CD14-positive monocyte (primary cell): ENCODE data around the gene DACT3. TPM values are rescaled to one million over a fixed set of nuclear protein-coding genes. Genes with fewer than 3 reads are reported as not detected.

Source experiments
- DNase-seq, 3 donors: peaks; one replicate each; pipeline ENCODE4 v3.0.0-alpha.2; 2011 to 2022
- H2AFZ ChIP-seq: 2 replicates; pipeline ENCODE4 v1.6.0; 2012; ENCODE audit warnings: mild to moderate bottlenecking, low read depth, low read length, inconsistent platforms; ENCODE audit not compliant: insufficient read depth, poor library complexity, severe bottlenecking
- H3K27ac ChIP-seq, 2 donors: 1 replicate in 1 of 2; 2 replicates in 1 of 2; pipeline ENCODE4 v1.5.1; 2012 to 2013; ENCODE audit warnings: low read length in 2 of 2, control low read depth in 1 of 2, inconsistent platforms in 1 of 2, low read depth in 1 of 2, mild to moderate bottlenecking in 1 of 2
- H3K27me3 ChIP-seq, 2 donors: one replicate each; pipeline versions ENCODE4 v1.6.0 to v1.6.1; 2011 to 2013; ENCODE audit warnings: low read length in 2 of 2; ENCODE audit not compliant: control insufficient read depth in 2 of 2, insufficient read depth in 2 of 2
- H3K36me3 ChIP-seq, 2 donors: replicated peaks in 1 of 2; 1 replicate in 1 of 2; 2 replicates in 1 of 2; pipeline versions ENCODE4 v1.5.1 to v1.6.1; 2012 to 2013; ENCODE audit warnings: low read length in 2 of 2, control low read depth in 1 of 2, inconsistent platforms in 1 of 2, mild to moderate bottlenecking in 1 of 2; ENCODE audit not compliant: insufficient read depth in 2 of 2, control insufficient read depth in 1 of 2
- H3K4me1 ChIP-seq, 2 donors: 1 replicate in 1 of 2; 2 replicates in 1 of 2; pipeline versions ENCODE4 v1.5.1 to v1.6.1; 2012 to 2013; ENCODE audit warnings: low read length in 2 of 2, control low read depth in 1 of 2, inconsistent platforms in 1 of 2, mild to moderate bottlenecking in 1 of 2, moderate library complexity in 1 of 2; ENCODE audit not compliant: insufficient read depth in 2 of 2, control insufficient read depth in 1 of 2
- H3K4me2 ChIP-seq: replicated peaks from 2 replicates; pipeline ENCODE3; 2012; ENCODE audit warnings: low read length, moderate library complexity, mild to moderate bottlenecking; ENCODE audit not compliant: poor library complexity, severe bottlenecking; ENCODE audit errors: extremely low read depth
- H3K4me3 ChIP-seq, 3 experiments: fragments of 200-600 bp in 1 of 3; sonication (generic) in 1 of 3; replicated peaks in 1 of 3; 1 replicate in 2 of 3; 2 replicates in 1 of 3; pipeline ENCODE4 v1.5.1; 2011 to 2013; ENCODE audit warnings: low read length in 3 of 3, mild to moderate bottlenecking in 3 of 3, control low read depth in 2 of 3, low read depth in 2 of 3, inconsistent platforms in 1 of 3, moderate library complexity in 1 of 3
- H3K79me2 ChIP-seq: 2 replicates; pipeline ENCODE4 v1.6.0; 2012; ENCODE audit warnings: mild to moderate bottlenecking, control low read depth, inconsistent platforms, low read length, moderate library complexity; ENCODE audit not compliant: insufficient read depth
- H3K9ac ChIP-seq: 2 replicates; pipeline ENCODE4 v1.6.0; 2017; ENCODE audit warnings: low read length, mild to moderate bottlenecking; ENCODE audit not compliant: insufficient read depth, poor library complexity, severe bottlenecking
- H3K9me3 ChIP-seq, 2 donors: replicated peaks in 1 of 2; 1 replicate in 1 of 2; 2 replicates in 1 of 2; pipeline versions ENCODE4 v1.5.1 to v1.6.1; 2012 to 2013; ENCODE audit warnings: low read length in 2 of 2, control low read depth in 1 of 2; ENCODE audit not compliant: control insufficient read depth in 1 of 2, insufficient read depth in 1 of 2
- H4K20me1 ChIP-seq: 2 replicates; pipeline ENCODE4 v1.6.0; 2012; ENCODE audit warnings: mild to moderate bottlenecking, low read length, control low read depth, moderate library complexity; ENCODE audit not compliant: insufficient read depth
- H3K27ac Mint-ChIP-seq, 7 donors: one replicate each; pipeline ENCODE4 v1.8.0; 2020; ENCODE audit warnings: mild to moderate bottlenecking in 7 of 7, mixed read lengths in 7 of 7, moderate library complexity in 6 of 7, inconsistent platforms in 2 of 7
- H3K27me3 Mint-ChIP-seq, 3 donors: one replicate each; pipeline ENCODE4 v1.8.0; 2021 to 2022; ENCODE audit warnings: low read depth in 3 of 3, mild to moderate bottlenecking in 3 of 3, mixed read lengths in 3 of 3, moderate library complexity in 3 of 3, inconsistent platforms in 1 of 3
- H3K36me3 Mint-ChIP-seq, 2 donors: one replicate each; pipeline ENCODE4 v1.8.0; 2020; ENCODE audit warnings: mixed read lengths in 2 of 2, inconsistent platforms in 1 of 2, mild to moderate bottlenecking in 1 of 2
- H3K4me1 Mint-ChIP-seq: one replicate; pipeline ENCODE4 v1.8.0; 2020; ENCODE audit warnings: mild to moderate bottlenecking, mixed read lengths
- H3K4me3 Mint-ChIP-seq, 2 donors: one replicate each; pipeline ENCODE4 v1.8.0; 2020; ENCODE audit warnings: mild to moderate bottlenecking in 2 of 2, mixed read lengths in 2 of 2, moderate library complexity in 1 of 2
- H3K9me3 Mint-ChIP-seq, 7 donors: one replicate each; pipeline ENCODE4 v1.8.0; 2020 to 2022; ENCODE audit warnings: mixed read lengths in 7 of 7, mild to moderate bottlenecking in 6 of 7, moderate library complexity in 6 of 7, inconsistent platforms in 2 of 7
- CTCF ChIP-seq: fragments of 200-600 bp; IDR thresholded peaks from one replicate; pipeline ENCODE4 v1.8.0; 2022; ENCODE audit warnings: antibody characterized with exemption, mild to moderate bottlenecking
- WGBS: methylation state at CpG from one replicate; pipeline ENCODE4 v1.1.5; 2013; ENCODE audit warnings: missing lambda C conversion rate; ENCODE audit not compliant: insufficient coverage; 5-methylcytosine and 5-hydroxymethylcytosine counted together
- intact Hi-C, 2 donors: fragments of 100-400 bp; cut with micrococcal nuclease; formaldehyde crosslinking; loops; one replicate each; pipeline versions ENCODE4 v1.15.0 to v1.15.1; 2023
- polyA plus RNA-seq, 3 donors: library from polyadenylated mRNA; depleted of rRNA in 1 of 3; unstranded in 2 of 3; stranded (reverse) in 1 of 3; fragments of 300-500 nt in 2 of 3; fragments of >200 nt in 1 of 3; fragmentation: Illumina TruSeq in 2 of 3; gene quantifications; 1 replicate in 2 of 3; 2 replicates in 1 of 3; pipeline ENCODE4 v1.2.3, GENCODE V29; 2012 to 2021

The DACT3 gene
- polyA plus RNA-seq, 3 donors: 0.05 to 0.23 (median 0.09) TPM

- no peak overlapping the region for H3K27ac Mint-ChIP-seq
- Histone ChIP-seq H3K36me3 (peaks cover 85 to 98% of the 10 kb centered on the region in 2 donors), H3K4me1 (peaks cover 0 to 2% of the 10 kb centered on the region in 2 donors), H3K27me3 (no peaks in the 10 kb centered on the region), H4K20me1 (no peaks in the 10 kb centered on the region), H3K4me2 (no peak overlapping the region), H3K9me3 (peaks cover 0 to 4% of the 10 kb centered on the region in 2 donors), H3K27ac (no peak overlapping the region), H3K79me2 (no peaks in the 10 kb centered on the region), H2AFZ (no peak overlapping the region), H3K9ac (no peak overlapping the region), H3K4me3 (no peak overlapping the region)
- 93% methylated on average over 2 of the region's 4 CpGs for WGBS
- intact Hi-C loops: no loop called here
- DNase-seq: no peak
- H3K9me3 Mint-ChIP-seq: peaks cover 0 to 11% (median 2%) of the 10 kb centered on the region in 7 donors
- H3K4me3 Mint-ChIP-seq: no peak overlapping the region
- no peak for TF ChIP-seq CTCF
- H3K36me3 Mint-ChIP-seq: peaks cover 86 to 97% of the 10 kb centered on the region in 2 donors
- H3K4me1 Mint-ChIP-seq: peaks cover 3% of the 10 kb centered on the region
- peaks cover 0 to 4% (median 2%) of the 10 kb centered on the region in 3 donors for H3K27me3 Mint-ChIP-seq
Measured at GRCh38 chr19:46692918-46693722, 32.1 kb upstream of the DACT3 start.

- Histone ChIP-seq H4K20me1 (no peaks in the 10 kb centered on the region), H3K27ac (no peak overlapping the region), H3K4me2 (no peak overlapping the region), H3K79me2 (no peaks in the 10 kb centered on the region), H3K4me3 (no peak overlapping the region), H2AFZ (no peak overlapping the region), H3K36me3 (peaks cover 89 to 98% of the 10 kb centered on the region in 2 donors), H3K9ac (no peak overlapping the region), H3K27me3 (no peaks in the 10 kb centered on the region), H3K4me1 (no peaks in the 10 kb centered on the region), H3K9me3 (peaks cover 0 to 4% of the 10 kb centered on the region in 2 donors)
- TF ChIP-seq CTCF: no peak
- Mint-ChIP-seq H3K4me3 (no peak overlapping the region), H3K4me1 (no peaks in the 10 kb centered on the region), H3K27me3 (peaks cover 0 to 4% (median 2%) of the 10 kb centered on the region in 3 donors), H3K36me3 (peaks cover 88 to 97% of the 10 kb centered on the region in 2 donors), H3K27ac (peak overlapping the region in 2 of 7 donors; percentile 8 to 52), H3K9me3 (peaks cover 0 to 10% (median 2%) of the 10 kb centered on the region in 7 donors)
- WGBS: no CpG with 5 or more reads among the region's 2 CpGs
- intact Hi-C loops: no loop called here
- DNase-seq: no peak
Measured at GRCh38 chr19:46691948-46692347, 31.0 kb upstream of the DACT3 start.
